ENCODE results near the gene SACM1L.

SACM1L gene

GRCh38 chr3:45700570-45701073, 11.4 kb downstream of the SACM1L start:
- DNase-seq, result no peak

GRCh38 chr3:45701172-45701867, 12.1 kb downstream of the SACM1L start:
- no peak for DNase-seq

DNA sequence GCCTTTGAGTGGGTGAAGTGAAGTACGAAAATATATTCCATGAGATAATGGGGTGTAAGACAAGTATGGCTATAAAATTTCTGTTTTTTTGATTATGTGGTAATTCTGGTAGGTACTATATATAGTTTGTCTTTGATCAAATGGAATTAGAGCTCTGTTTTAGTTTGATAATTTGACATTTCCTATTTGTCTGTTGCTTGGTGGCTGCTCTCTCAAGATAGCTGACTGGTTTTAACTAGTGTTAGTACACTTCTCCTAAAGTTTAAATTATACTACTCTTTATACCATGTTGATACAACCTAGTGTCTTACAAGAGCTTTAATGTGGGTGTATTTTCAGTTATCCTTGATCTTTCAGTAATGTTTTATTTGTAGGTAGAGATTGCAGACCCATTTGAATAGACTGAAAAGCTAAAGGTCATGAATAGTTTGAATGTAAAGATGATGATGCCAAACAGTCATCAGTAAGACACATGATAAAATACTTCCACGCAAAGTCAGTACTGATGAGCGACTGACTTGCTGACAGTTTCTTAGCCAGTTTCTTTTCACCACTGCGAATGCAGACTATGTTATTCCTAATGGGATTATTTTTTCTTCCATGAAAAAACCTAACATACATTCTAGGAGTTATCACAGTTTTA, 15.2 kb downstream of the SACM1L start:
- no peak for DNase-seq

- no peak for DNase-seq
Observed at GRCh38 chr3:45705839-45706808, 16.9 kb downstream of the SACM1L start.

DNA sequence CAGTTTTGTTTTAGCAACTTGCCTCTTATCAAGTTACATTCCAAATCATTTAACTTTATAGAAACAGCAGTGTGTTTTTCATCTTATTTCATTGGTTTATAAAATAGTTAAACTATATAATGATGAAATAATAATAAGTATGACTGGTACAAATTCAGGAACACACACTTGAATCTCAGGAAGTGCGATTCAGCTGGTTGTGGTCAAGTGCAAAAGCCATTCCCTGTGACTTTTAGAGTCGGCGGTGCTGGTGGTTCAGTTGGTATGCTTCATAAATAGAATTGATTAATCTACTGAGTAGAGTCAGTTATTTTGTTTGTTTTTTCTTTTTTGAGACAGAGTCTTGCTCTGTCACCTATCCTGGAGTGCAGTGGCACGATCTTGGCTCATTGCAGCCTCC, 22.7 kb downstream of the SACM1L start:
- DNase-seq, result no peak

GRCh38 chr3:45712434-45713110, 23.4 kb downstream of the SACM1L start:
- DNase-seq, result no peak

- DNase-seq, result no peak
Observed at GRCh38 chr3:45715945-45716344, 26.7 kb downstream of the SACM1L start.

GRCh38 chr3:45716790-45717336, 27.7 kb downstream of the SACM1L start:
- no peak for DNase-seq

- no peak for DNase-seq
Observed at GRCh38 chr3:45719655-45720487, 30.7 kb downstream of the SACM1L start.

DNA sequence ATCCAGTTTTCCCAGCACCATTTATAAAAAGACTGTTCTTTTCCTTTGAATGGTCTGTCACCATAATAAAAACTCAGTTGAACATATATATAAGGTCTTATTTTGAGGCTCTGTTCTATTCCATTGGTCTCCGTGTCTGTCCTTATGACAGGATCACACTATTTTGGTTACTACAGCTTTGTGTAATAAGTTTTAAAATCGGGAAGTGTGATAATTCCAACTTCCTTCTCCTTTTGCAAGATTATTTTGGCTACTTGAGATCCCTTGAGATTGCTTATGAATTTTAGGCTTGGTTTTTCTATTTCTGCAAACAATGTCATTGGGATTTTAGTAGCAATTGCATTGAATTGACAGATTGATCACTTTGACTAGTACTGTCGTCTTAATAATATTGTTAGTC, 35.7 kb downstream of the SACM1L start:
- no peak for DNase-seq

GRCh38 chr3:45729614-45730013, 40.4 kb downstream of the SACM1L start:
- DNase-seq, result no peak

DNA sequence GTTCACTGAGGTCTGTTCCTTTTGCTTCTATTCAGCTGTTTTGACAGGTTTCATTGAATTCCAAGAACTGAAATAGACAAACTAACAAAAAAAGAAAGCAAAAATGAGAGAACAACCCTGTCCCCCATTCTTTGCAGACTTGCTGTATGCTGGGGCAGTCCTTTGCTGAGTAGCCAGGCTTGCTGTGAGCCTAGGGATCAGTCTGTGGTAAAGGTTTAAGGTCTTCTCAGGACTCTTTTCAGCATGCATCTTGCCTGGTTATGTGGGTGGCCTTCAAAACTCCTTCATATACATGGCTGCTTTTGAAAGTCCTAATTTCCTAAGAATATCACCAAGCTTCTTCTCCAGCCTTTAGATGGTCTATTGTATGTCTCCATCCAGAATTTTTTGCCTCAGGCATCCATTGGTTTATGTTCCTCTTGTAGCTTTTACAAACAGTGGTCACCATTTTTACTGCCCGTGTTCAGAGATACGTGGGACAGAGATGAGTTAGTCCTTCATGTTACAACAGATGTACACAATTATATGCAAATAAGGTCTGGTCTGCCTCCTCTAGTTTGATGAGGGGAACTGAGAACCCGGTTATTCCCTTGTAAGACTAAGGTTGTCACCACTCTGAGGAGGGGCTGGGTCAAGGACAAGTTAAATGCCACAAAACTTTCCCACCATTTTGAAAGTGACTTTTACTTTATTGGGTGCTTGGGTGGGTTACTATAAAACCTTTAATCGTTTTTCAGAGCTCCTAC, 41.4 kb downstream of the SACM1L start:
- DNase-seq, result no peak

DNA sequence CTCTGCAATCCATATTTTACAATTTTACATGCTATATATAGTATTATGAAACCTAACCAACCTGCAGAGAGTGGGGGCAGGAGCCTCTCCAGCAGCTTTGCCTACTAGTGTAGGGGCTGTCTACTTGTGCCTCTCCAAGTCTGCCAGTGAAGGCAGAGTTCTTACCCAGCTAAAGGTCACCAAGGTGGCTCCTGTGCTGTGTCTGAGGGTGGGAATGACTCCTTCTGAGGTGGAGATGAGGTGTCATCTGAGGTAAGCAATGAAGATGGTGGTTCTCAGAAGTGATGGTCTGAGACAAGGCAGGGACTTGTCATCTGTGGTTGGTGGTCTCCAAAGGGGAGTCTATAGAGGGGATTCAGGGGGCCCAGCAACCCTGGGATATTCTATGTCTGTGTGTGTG, 47.5 kb downstream of the SACM1L start:
- DNase-seq, result no peak

DNA sequence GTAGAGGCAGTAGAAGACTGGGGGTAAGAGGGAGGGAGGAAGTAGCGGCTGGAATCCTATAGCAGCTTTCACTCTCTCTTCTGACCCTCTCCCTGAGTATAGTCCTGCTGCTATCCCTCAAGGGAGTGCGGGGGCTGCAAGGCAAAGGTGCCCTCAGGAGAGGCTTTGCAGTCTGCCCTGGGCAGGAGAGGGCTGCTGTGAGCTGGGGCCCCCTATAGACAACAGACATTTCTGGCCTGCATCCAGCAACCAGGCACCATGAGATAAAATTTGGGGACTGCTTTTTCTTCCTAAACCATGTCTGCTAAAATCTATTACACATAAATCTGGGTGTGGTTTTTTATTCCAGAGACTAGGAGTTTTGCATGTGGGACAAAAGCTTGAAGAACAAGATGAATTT, 48.0 kb downstream of the SACM1L start:
- DNase-seq, result no peak

GRCh38 chr3:45739991-45740390, 50.8 kb downstream of the SACM1L start:
- no peak for DNase-seq

DNA sequence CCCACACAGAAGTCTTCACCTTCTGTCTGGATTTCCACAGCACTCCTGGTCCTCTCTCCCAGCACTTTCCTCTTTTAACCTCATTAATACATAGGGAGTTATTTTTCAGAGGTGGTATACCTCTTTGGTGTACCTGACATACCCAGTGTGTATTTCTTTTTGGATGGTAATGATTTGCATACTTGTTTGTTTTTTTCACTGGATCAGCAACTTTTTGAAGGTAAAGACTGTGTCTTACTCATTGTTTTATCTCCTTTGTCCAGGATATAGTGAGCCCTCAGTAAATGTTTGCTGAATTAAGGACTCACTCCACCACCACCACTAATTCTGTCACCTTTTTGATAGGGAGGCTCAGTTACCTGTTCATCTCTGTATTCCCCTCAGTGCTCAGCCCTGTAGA, 52.1 kb downstream of the SACM1L start:
- no peak for DNase-seq

DNA sequence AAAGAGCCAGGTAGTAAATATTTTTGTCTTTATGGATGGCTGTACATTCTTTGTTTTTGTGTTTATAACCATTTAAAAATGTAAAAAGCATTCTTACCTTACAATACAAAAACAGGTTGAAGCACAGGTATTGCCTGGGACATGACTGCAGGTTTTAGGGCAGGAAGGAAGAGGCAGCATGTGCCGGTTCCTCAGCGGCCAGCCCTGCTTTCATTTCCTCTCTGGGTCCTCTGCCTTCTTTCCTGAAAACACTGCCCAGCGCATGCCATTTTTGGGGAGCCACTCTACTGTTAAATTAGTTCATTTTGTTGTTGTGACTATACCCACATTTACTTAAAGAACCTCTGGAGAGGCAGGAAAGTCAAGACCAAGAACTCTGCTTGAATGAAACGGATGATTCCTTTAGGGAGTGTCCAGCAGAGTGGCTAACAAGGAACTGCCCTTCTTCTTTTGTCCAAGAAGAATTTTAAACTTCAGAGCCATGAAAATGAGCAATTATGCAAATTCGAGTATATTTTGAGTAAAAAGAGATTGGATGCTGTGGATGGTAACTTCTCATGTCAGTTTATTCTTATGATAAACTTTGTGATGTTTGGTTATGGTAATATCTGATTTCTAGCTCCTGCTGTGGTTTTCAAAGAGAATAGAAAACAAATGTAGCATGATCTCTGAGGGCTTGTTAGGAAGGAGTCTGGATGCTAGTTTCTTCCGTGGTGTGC, 52.7 kb downstream of the SACM1L start:
- DNase-seq, result no peak

DNA sequence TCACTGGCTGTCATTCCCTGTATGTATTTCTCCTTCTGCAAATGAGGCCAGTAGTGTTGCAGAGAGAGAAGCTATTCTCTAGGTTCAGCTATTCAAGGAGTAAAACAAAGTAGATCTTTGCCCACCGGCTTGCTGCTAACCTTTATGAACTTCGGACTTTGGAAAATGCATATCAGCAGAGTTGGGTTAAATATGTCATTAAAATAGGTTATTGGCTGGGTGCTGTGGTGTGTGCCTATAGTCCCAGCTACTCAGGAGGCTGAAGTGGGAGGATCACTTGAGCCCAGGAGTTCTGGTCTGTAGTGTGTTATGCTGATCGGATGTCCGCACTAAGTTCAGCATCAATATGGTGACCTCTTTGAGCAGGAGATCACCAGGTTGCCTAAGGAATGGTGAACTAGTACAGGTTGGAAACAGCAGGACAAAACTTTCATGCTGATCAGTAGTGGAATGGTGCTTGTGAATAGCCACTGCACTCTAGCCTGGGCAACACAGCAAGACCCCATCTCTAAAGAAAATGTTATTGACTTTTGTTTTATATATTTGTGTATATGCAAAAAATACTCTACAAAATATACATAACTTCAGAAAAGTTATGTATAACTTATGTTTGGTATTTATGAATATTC, 53.4 kb downstream of the SACM1L start:
- DNase-seq, result no peak

GRCh38 chr3:45746165-45746776, 57.1 kb downstream of the SACM1L start:
- DNase-seq, result no peak
